Suprapubic skin (tissue), 4 donors: ENCODE measurements around the gene PACRG. TPM values are rescaled to one million over a fixed set of nuclear protein-coding genes. Genes with fewer than 3 reads are reported as not detected.

ENCODE experiments used
- DNase-seq, 2 donors: peaks; one replicate each; pipeline ENCODE4 v3.0.0-alpha.2; 2019; ENCODE audit warnings: low spot score in 2 of 2
- H3K27ac ChIP-seq: fragments of 200-600 bp; sonication (generic); one replicate; pipeline ENCODE4 v1.5.1; 2019
- H3K27me3 ChIP-seq: fragments of 200-600 bp; sonication (generic); one replicate; pipeline ENCODE4 v1.5.1; 2019
- H3K36me3 ChIP-seq: fragments of 200-600 bp; sonication (generic); one replicate; pipeline ENCODE4 v1.5.1; 2019
- H3K4me1 ChIP-seq: fragments of 200-600 bp; sonication (generic); one replicate; pipeline ENCODE4 v1.5.1; 2019
- H3K4me3 ChIP-seq: fragments of 200-600 bp; sonication (generic); one replicate; pipeline ENCODE4 v1.5.1; 2019; ENCODE audit warnings: mild to moderate bottlenecking
- H3K9me3 ChIP-seq: fragments of 200-600 bp; sonication (generic); one replicate; pipeline ENCODE4 v1.5.1; 2019
- EP300 ChIP-seq: sonication (generic); formaldehyde crosslinking; IDR thresholded peaks from one replicate; pipeline ENCODE4 v1.6.1; 2017; ENCODE audit warnings: antibody characterized with exemption
- POLR2A ChIP-seq, 2 donors: fragments of 450-650 bp; IDR thresholded peaks; one replicate each; pipeline ENCODE4 v1.6.1; 2017; ENCODE audit warnings: antibody characterized with exemption in 2 of 2, mild to moderate bottlenecking in 2 of 2, moderate library complexity in 2 of 2
- POLR2AphosphoS5 ChIP-seq, 3 donors: sonication (generic); formaldehyde crosslinking; IDR thresholded peaks; one replicate each; pipeline ENCODE4 v1.6.1; 2017; ENCODE audit warnings: antibody characterized with exemption in 3 of 3
- WGBS: methylation state at CpG from one replicate; pipeline ENCODE4 v1.1.5; 2018; 5-methylcytosine and 5-hydroxymethylcytosine counted together
- total RNA-seq, 4 donors: library from RNA; depleted of rRNA; stranded (reverse); fragments of >200 nt; gene quantifications; one replicate each; pipeline ENCODE4 v1.1.0, GENCODE V29; 2016
- TF ChIP-seq, protein P1 (sequence below), 2 donors: fragments of 200-600 bp in 1 of 2; fragments of 450-650 bp in 1 of 2; sonication (generic) in 1 of 2; IDR thresholded peaks; one replicate each; pipeline ENCODE4 v1.5.1; 2016 to 2019; ENCODE audit warnings: antibody characterized with exemption in 2 of 2, mild to moderate bottlenecking in 1 of 2, moderate library complexity in 1 of 2

Gene PACRG
- total RNA-seq, 4 donors from 2014 or later: 1.1 to 2.3 (median 2.0) TPM

DNA sequence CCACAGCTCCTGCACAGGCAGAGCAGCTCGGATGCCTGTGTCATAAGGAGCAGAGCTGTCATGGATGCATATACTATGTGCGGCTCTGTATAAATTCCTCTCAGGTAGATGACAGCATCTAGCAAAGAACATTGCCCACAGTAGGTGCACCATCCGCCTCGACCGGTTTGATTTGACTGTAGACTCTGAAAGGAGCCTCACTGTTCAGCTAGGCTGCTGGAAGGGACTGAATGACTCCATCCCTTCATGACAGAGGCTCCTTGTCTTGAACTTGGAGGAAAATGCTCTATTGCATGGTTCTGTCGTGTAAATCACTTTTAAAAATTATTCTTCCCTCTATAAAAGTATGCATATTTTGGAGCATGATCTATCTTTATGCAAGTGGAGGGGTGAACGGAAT lies 557.9 kb downstream of the PACRG start:
- WGBS: 81% methylated on average over 7 of the region's 7 CpGs
- no peak for TF ChIP-seq POLR2AphosphoS5 (IDR thresholded peaks at IDR 0.05)
- TF ChIP-seq, protein P1, sequence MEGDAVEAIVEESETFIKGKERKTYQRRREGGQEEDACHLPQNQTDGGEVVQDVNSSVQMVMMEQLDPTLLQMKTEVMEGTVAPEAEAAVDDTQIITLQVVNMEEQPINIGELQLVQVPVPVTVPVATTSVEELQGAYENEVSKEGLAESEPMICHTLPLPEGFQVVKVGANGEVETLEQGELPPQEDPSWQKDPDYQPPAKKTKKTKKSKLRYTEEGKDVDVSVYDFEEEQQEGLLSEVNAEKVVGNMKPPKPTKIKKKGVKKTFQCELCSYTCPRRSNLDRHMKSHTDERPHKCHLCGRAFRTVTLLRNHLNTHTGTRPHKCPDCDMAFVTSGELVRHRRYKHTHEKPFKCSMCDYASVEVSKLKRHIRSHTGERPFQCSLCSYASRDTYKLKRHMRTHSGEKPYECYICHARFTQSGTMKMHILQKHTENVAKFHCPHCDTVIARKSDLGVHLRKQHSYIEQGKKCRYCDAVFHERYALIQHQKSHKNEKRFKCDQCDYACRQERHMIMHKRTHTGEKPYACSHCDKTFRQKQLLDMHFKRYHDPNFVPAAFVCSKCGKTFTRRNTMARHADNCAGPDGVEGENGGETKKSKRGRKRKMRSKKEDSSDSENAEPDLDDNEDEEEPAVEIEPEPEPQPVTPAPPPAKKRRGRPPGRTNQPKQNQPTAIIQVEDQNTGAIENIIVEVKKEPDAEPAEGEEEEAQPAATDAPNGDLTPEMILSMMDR (IDR thresholded peaks at IDR 0.05): no peak
- TF ChIP-seq EP300: no peak
- TF ChIP-seq POLR2A (IDR thresholded peaks at IDR 0.05): no peak
- H3K27me3 ChIP-seq: no peaks in the 10 kb centered on the region
- DNase-seq: no peak
- no peaks in the 10 kb centered on the region for H3K36me3 ChIP-seq
- H3K4me1 ChIP-seq: no peaks in the 10 kb centered on the region
- H3K9me3 ChIP-seq: no peaks in the 10 kb centered on the region
- H3K4me3 ChIP-seq: no peak overlapping the region
- no peak overlapping the region for H3K27ac ChIP-seq

DNA sequence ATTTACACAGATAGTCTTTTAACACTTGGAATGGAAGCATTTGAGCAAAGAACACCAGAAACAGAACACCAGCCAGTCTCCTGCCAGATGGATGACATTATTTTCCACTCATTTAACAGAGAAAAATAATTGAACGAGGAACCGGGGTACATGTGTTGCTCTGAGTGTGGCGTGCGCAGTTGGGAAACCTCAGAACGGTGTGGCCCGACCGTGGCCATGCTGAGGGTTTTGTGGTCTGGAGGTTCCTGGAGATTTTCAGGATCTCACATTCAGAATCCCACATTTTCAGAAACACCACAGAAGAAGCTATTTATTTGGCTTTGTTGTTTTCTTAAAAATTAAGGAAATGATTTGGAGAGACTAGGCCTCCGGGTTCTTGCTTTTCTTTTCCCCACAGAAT lies 559.9 kb downstream of the PACRG start:
- Histone ChIP-seq H3K36me3 (no peaks in the 10 kb centered on the region), H3K9me3 (no peaks in the 10 kb centered on the region), H3K4me1 (no peaks in the 10 kb centered on the region), H3K4me3 (no peak overlapping the region), H3K27me3 (no peaks in the 10 kb centered on the region), H3K27ac (no peak overlapping the region)
- no peak for DNase-seq
- TF ChIP-seq POLR2AphosphoS5 (IDR thresholded peaks at IDR 0.05): no peak
- TF ChIP-seq EP300: no peak
- TF ChIP-seq, protein P1 (IDR thresholded peaks at IDR 0.05): no peak
- 82% methylated on average over 8 of the region's 8 CpGs for WGBS

DNA sequence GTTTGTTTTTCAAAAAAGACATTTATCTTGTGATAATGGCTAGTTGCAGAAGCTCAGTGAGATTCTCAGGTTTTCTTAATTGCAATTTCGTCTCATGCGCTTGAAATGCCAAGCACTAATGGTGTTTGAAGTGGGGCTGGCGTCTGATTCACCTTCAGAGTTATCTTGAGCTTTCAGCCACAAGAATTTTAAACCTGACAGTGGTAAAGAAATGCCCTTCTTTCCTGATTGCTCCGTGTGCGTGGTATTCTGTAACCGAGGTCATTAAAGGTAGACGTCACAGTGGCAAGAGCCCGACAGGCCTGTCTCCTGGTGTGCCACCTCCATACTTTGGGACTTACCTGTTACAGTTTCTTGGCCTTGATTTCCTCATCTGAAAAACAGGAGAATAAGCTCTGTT lies 560.3 kb downstream of the PACRG start:
- TF ChIP-seq POLR2A (IDR thresholded peaks at IDR 0.05) (no peak), POLR2AphosphoS5 (IDR thresholded peaks at IDR 0.05) (no peak)
- 95% methylated on average over 8 of the region's 8 CpGs for WGBS
- no peaks in the 10 kb centered on the region for H3K36me3 ChIP-seq
- no peak for DNase-seq
- H3K27ac ChIP-seq: no peak overlapping the region
- H3K27me3 ChIP-seq: no peaks in the 10 kb centered on the region
- H3K4me3 ChIP-seq: no peak overlapping the region
- no peaks in the 10 kb centered on the region for H3K9me3 ChIP-seq
- H3K4me1 ChIP-seq: no peaks in the 10 kb centered on the region

DNA sequence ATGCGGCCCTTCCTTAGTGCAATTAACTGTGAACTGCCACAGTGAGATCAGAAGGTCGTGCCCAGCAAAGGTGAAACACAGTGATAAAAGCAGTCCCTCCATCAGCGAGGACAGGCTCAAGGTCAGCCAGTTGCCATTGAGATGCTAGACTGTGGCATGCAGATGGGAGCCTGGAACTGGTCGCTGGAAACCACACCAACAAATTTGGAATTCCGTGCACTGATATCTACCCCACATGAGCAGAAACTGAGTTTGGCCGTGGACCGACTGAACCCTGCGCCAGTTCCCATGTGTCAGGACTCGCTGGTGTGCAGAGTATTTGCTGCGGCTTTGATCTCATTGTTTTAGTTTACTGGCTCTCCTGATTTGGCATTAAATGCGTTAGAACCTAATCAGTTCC lies 561.1 kb downstream of the PACRG start:
- Histone ChIP-seq H3K36me3 (no peaks in the 10 kb centered on the region), H3K4me1 (no peaks in the 10 kb centered on the region), H3K9me3 (no peaks in the 10 kb centered on the region), H3K27ac (no peak overlapping the region), H3K27me3 (no peaks in the 10 kb centered on the region), H3K4me3 (no peak overlapping the region)
- WGBS: 93% methylated on average over 11 of the region's 11 CpGs
- TF ChIP-seq POLR2AphosphoS5 (IDR thresholded peaks at IDR 0.05) (no peak), EP300 (no peak)
- TF ChIP-seq, protein P1 (IDR thresholded peaks at IDR 0.05): no peak
- DNase-seq: no peak

DNA sequence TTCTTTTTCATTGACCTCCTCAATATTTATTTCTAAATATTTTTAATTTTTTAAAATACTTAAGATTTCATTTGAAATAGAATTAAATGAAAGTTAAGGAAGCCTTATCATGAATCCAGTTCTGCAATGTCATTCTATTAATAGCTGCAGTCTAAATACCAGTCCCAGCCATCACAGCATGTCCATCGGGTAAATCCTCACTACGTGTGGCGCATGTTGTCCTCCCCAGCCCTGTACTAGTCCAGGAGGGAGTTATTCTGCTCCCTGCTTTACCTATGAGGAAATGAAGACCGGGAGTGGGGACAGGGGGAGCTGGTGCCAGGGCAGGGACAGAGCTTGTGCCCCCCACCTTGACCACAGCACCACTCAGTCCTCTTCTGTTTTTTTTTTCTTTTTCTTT lies 561.7 kb downstream of the PACRG start:
- H3K27me3 ChIP-seq: no peaks in the 10 kb centered on the region
- no peak overlapping the region for H3K4me3 ChIP-seq
- H3K4me1 ChIP-seq: no peaks in the 10 kb centered on the region
- H3K36me3 ChIP-seq: no peaks in the 10 kb centered on the region
- TF ChIP-seq EP300 (no peak), POLR2AphosphoS5 (IDR thresholded peaks at IDR 0.05) (no peak), POLR2A (IDR thresholded peaks at IDR 0.05) (no peak)
- TF ChIP-seq, protein P1 (IDR thresholded peaks at IDR 0.05): no peak
- WGBS: 93% methylated on average over 4 of the region's 4 CpGs
- DNase-seq: no peak
- H3K9me3 ChIP-seq: no peaks in the 10 kb centered on the region
- H3K27ac ChIP-seq: no peak overlapping the region

DNA sequence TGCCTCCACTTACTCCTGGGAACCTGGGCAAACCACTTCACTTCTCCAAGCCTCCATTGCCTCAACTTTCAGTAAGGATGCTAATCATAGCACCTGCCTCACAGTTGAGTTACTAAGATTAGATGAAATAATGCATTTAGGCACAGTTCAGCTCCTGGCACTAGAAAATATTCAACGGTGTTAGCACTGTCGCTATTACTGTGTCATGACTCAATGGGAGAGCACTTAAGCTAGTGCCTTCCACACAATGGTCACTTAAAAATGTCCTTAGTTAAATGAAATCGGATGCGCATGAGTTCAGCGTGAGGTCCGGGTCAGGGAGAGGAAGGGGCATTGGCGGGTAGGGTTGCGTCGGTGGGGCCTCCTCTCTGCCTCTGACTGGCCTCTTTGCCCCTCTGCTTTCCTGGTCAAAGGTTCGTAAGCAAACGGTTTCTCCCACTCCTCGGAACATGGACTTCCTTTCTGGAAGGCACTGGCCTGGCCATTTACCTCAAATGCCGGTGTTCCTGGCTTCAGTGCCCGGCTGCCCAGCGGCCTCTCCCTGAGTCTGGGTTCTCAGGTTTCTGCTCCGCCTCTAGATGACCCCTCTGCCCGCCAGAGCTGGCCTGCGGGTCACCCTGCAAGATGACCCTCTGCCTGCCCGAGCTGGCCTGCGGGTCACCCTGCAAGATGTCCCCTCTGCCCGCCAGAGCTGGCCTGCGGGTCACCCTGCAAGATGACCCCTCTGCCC lies 562.9 kb downstream of the PACRG start:
- no peak for DNase-seq
- TF ChIP-seq POLR2A (IDR thresholded peaks at IDR 0.05) (no peak), EP300 (no peak), POLR2AphosphoS5 (IDR thresholded peaks at IDR 0.05) (no peak)
- TF ChIP-seq, protein P1 (IDR thresholded peaks at IDR 0.05): no peak
- no peaks in the 10 kb centered on the region for H3K4me1 ChIP-seq
- H3K36me3 ChIP-seq: no peaks in the 10 kb centered on the region
- no peaks in the 10 kb centered on the region for H3K27me3 ChIP-seq
- no peak overlapping the region for H3K4me3 ChIP-seq
- no peak overlapping the region for H3K27ac ChIP-seq
- WGBS: 91% methylated on average over 22 of the region's 22 CpGs
- H3K9me3 ChIP-seq: no peaks in the 10 kb centered on the region
